GM19468 (cell line): ENCODE data around the gene ABCC12.

ENCODE experiments used
- ATAC-seq: cut with Tn5 transposase; IDR thresholded peaks from one replicate; pipeline ENCODE4 v1.9.1; 2021; ENCODE audit warnings: mild to moderate bottlenecking, moderate library complexity, moderate number of reproducible peaks; ENCODE audit not compliant: unreplicated experiment; ENCODE audit errors: extremely low read depth

The ABCC12 gene

GRCh38 chr16:48110000-48110399 lies 45.8 kb downstream of the ABCC12 start:
- ATAC-seq, result no peak

GRCh38 chr16:48109475-48109874 lies 46.3 kb downstream of the ABCC12 start:
- no peak for ATAC-seq

- no peak for ATAC-seq
Observed at GRCh38 chr16:48106446-48106845, 49.3 kb downstream of the ABCC12 start.
